NAMALWA (cell line): Measurements from ENCODE around the gene CMTM4.

Source experiments
- DNase-seq: peaks from one replicate; pipeline ENCODE4 v3.0.0-alpha.2; 2015; ENCODE audit warnings: low spot score

The CMTM4 gene

DNA sequence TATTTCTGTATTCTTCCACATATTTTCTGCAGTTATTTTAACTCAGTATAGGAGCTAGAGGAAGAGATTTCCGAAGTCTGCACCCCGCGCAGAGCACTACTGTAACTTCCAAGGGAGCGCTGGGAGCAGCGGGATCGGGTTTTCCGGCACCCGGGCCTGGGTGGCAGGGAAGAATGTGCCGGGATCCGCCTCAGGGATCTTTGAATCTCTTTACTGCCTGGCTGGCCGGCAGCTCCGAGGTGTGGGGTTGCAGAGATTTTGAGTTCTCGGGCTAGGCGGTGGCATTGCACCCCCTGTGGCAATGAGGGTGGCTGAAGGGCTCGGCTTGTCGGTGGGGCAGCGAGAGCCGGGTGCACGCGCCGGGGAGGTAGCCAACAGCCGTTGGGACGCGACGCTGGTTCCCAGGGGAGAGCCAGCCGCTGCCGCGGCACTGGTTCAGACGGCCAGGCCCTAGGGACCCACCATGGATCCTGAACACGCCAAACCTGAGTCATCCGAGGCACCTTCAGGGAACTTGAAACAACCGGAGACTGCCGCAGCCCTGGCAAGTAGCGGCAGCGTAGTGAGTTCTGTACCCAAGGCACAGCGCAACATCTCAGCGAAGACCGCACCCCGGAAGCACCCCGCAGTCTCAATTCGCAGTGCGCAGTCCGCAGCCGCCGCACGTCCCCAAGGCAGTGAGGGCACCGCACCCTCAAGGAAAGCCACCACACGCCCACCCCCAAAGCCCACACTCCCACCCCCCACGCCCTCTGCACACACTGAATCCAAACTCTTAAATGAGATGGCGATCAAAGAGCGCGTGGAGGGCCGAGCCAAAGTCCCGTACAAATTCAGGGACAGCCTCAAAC lies 130.3 kb downstream of the CMTM4 start, which contains the start of gene CMTM1:
Gene CMTM1 (plus strand): TSS at position 389 of the 851 bp plus-strand sequence. CDS start 75 bp downstream, at position 464.
- DNase-seq: no peak
